SK-N-SH treated with all-trans-retinoic acid at 6 μM for 48 hours (cell line): Measurements from ENCODE around the gene GOLGA8Q.
A peak's percentile ranks its signal among the peaks of the same experiment; 100 is the strongest.
"Not testable (repeated sequence)": the region's sequence is repeated elsewhere in the genome, so short reads cannot be mapped to it uniquely, and the experiment has no call there.

Experiments used
- ATAC-seq: fragments of 200-7000 bp; cut with Tn5 transposase; 3 replicates; pipeline ENCODE4 v1.9.1; 2020; ENCODE audit warnings: mild to moderate bottlenecking, moderate library complexity

Gene GOLGA8Q, protein sequence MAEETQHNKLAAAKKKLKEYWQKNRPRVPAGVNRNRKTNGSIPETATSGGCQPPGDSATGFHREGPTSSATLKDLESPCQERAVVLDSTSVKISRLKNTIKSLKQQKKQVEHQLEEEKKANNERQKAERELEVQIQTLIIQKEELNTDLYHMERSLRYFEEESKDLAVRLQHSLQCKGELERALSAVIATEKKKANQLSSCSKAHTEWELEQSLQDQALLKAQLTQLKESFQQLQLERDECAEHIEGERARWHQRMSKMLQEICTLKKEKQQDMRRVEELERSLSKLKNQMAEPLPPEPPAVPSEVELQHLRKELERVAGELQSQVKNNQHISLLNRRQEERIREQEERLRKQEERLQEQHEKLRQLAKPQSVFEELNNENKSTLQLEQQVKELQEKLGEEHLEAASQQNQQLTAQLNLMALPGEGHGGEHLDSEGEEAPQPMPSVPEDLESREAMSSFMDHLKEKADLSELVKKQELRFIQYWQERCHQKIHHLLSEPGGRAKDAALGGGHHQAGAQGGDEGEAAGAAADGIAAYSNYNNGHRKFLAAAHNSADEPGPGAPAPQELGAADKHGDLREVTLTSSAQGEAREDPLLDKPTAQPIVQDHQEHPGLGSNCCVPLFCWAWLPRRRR

DNA sequence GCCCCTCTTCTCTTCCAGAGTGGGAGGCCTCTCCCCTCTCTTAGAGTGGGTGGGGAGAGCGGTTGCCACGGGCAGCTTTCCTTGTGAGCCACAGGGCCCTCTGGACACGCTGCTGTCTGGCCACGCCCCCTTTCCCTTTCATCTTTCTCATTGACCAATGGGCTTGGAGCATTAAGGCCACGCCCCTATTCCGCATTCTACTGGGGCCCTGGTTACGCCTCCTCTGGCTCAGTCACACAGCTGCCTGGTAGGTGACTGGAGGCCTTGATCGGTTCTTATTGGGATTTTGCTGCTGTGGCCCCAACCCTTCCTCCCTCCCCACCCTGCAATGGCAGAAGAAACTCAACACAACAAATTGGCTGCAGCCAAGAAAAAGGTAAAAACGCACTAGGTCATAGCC, at the start of gene GOLGA8Q:
Gene GOLGA8Q, plus strand, starts transcription at position 301 of the 400 bp plus-strand sequence. Its CDS starts 28 bp downstream, at position 329.
- not testable (repeated sequence) for ATAC-seq

DNA sequence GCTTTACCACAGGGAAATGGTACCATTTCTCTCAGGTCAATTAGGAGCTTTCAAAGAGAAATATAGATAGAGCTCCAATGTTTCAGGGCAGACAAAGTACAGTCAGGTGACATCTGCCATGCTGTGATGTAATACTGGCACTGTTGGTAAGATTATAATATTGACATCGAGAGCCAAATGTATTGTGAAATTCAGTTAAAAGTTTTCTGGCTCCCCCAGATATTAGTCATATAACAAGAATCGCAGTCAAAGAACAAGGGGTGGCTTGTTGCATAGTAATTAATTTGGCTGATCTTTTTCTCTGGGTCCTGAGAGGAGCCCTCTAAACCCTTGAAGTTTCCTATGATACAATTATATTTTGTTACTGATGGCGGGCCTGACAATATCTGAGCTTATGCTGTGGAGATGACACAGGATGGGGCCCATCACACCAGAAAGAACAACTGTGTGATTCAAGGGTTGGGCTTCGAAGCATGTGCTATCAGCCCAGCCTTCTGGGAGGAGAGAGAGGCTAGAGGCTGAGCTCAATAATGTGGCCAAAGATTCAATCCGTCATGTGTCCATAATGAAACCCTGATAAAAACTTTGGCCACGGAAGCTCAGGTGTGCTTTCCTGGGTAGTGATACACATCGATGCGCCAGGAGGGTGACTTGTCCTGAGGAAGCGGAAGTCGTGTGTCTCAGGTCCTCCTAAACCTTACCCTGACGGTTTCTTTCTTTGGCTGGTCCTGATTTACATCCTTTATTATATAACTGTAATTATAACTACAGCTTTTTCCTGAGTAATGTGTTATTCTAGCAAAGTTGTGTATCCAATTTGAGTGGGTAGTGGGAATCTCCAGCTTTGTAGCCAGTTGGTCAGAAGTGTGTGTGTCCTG, 48.7 kb upstream of the GOLGA8Q start:
- ATAC-seq: not testable (repeated sequence)

DNA sequence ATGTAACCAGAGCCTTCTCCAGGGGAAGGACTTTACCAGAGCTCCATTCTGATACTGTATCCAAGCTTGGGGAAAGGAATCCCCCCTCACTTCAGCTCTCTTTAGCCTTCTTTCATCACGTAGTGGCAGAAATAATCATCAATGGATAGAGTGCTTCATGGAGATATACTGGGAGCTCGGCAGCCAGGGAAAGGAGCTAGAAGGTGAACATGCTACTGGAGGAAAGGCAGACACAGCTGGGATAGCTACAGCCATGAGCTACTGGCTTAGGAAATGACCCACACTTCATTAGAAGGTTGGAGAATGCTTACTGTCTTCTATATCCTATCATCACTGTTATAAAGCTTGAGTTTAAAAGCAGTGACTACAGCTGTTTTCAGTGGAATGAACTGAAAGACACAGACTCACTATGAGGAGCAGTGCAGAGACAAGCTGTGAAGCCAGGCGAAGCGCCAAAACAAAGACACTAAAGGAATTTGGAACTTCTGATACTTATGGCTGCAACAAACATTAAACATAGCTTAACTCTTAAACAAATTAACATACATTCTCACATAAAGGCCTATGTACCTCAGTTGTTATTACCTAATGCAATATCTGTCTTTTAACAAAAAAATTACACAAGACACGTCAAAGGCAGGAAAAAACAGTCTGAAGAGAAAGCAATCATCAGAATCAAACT, 47.5 kb upstream of the GOLGA8Q start:
- ATAC-seq: not testable (repeated sequence)

DNA sequence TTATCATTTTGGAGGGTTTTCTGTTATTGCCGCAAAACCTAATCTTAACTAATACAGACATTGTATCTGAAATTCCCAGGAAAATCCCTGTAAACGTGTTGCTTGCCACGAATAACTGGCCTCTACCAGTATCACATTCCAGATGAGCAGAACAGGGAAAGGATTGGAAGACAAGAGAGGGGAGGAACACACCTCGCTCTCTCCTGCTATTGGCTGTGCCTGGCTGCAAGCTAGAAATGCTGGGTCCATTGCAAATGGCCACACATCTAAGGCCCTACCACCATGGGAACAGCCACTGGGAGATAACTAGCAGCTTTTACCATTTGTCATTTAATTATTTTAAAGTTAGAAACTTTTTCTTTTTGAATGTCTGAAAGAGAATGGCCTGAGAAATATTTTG, 37.3 kb upstream of the GOLGA8Q start:
- ATAC-seq: not testable (repeated sequence)

DNA sequence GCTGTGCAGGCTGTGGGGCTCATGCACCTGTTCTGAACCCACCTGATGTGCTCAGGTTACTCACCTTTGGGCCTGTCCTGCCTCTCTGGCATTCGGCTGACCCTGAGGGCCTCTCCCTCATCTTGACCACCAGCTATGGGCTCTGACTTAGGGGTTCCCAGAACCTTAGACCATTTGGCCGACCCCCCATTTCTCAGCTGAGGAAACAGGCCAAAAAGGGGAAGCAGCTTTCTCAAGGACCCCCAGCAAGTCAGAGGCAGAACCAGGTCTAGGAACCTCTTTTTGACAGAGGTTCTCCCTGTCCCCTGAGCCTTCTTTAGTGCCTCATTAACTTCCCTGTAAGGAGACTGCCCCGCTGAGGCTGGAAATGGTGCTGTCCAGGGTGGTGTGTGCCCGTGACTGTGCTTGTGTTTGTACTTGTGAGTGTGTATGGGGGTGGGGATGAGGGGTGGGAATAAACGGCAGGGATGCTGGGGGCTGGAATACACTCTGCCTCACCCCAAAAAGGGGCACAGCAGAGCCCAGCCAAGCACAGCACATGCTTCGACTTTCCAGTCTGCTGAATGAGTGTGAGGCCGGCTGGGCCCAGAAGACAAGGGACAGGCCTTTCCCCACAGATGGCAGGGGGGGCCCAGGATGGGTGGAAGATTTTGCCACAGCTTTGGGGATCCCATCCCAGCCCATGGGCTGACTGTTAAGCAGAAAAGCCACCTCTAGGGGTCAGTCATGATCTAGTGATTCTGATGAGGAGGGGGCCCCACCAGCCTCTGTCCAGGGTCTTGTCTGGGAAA, 28.2 kb upstream of the GOLGA8Q start:
- ATAC-seq: not testable (repeated sequence)

DNA sequence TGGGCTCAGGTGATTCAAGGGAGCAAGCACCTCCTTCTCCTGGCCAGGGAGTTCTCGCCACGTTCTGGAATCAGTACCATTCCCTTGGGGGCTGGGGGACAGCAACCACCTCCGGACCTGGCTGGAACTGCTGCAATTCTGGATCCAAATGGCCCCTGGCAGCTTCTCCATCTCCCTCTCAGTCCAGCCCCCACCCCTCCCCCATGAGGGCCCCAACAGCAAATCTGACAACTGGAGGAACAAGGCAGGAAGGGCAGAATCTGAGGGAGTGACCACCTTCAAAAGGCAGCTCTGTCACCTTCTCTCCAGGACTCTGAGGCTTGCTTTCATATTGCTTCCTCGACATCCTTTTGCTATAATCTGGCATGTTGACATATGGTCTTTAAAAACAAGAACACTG, 25.9 kb upstream of the GOLGA8Q start:
- ATAC-seq: not testable (repeated sequence)

DNA sequence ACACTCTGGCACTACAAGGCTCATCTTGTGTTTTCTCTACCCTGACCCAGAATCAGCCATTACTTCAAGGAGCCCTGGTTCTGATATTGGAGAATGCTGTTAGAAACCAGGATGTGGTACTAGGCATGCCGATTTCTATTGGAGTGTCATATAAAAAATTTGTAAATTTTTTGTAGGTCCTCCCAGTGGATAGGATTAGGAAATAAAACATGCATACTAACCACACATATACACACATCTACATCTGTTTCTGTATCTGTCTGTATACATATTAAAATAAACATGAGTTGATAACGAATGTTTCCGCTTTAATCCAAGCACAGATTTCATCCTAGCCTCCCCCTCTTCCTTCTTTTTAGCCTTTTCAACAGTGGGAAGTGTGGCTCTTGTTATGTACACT, 22.8 kb upstream of the GOLGA8Q start:
- ATAC-seq: not testable (repeated sequence)

DNA sequence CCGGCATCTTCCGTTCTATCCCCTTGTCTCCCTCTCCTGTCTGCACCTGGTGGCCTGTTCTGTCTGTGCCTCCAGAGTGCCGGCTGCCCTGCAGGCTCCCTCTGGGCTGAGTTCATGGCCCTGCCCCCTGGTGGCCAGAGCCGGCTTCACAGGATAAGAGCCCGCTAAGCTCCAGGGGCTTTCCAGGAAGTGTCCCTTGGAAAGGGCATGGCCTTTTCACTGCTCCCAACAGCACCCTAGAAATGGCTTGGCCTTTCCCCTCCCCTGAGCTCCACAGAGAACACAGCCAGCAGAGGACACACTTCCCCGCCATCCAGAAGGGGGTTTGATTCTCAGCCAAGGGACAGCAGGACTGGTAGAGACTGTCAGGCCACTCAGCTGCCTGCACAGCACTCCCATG, 15.1 kb downstream of the GOLGA8Q start:
- ATAC-seq: peak; percentile 62; the same call in 2 of the 3 replicates

DNA sequence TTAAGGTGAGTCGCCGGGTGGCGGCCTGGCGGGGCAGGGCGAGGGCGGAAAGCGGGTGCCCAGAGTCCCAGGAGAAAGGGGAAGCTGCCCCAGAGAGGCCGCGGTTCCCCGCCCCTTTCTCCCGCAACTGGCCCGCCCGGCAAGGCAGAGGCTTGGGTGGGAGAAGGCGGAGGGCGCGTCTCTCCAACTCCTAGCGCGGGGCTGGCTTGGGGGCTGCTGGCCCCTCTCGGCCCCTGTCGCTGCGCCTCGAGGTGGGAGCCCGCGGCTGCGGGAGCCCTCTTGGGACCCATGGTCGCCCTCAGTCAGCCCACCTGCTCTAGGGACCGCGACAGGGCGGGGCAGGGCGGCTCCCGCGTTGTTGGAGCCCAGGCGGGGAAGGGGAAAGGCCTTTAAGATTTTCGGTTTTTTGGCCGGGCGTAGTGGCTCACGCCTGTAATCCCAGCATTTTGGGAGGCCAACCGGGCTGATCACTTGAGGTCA, 21.2 kb downstream of the GOLGA8Q start:
- ATAC-seq: peak; percentile 92

DNA sequence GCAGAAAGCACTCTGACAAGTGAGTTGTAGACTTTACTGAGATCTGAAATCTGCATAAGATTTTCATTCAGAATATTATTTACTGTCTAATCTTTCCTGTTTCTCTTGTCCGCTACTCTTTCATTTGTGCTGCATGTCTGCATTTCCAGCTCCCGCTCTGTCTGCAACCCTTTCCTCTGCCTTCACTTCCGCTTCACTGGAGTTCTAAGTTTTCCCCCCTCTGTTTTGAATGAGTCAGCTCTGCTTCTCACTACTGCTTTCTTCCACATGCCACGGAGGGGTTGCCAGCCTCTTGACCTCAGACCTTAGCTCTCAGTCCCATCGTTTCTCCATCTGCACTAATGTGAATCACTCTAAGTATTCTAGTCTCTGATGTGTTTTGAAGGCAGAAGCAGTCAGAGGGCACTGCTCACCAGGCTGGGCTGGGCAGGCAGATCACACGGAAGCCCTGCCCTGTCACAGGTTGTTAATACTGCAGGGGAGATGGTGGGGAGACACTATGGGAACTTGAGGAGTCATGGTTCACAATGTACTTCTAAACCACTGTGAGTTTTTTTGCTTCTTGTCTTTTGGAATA, 27.6 kb downstream of the GOLGA8Q start:
- peak; percentile 37; the same call in 1 of the 3 replicates for ATAC-seq

DNA sequence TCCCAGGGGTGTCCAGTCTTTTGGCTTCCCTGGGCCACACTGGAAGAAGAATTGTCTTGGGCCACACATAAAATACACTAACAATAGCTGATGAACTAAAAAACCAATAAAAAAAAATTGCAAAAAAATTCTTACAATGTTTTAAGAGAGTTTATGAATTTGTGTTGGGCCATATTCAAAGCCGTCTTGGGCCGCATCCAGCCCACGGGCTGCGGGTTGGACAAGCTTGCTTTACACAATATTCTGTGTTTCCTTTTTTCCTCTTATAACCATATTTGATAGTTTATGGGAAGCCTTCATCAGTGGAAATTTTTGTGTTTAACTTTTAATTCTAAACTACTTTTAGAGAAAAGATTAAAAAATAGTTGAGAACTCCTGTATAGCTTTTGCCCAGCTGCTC, 28.9 kb downstream of the GOLGA8Q start:
- not testable (repeated sequence) for ATAC-seq

DNA sequence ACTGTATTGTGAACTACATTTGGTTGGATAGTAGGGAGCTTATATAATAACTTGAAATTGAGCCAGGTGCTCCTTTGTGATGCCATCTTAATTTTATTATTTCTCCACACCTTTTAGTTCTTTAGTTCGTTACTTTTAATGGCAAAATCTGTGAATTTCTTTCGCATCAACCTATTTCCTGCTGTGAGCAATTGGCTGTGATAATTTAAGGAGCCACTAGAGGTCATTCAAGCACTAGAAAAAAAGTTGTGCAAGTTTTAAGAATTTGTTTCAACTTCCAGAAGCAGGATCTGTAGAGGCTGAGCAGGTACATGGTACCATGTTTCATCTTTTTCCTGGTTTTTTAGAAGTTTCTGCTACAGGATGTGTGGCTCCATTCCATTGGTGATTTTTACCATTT, 47.1 kb downstream of the GOLGA8Q start:
- ATAC-seq: not testable (repeated sequence)

DNA sequence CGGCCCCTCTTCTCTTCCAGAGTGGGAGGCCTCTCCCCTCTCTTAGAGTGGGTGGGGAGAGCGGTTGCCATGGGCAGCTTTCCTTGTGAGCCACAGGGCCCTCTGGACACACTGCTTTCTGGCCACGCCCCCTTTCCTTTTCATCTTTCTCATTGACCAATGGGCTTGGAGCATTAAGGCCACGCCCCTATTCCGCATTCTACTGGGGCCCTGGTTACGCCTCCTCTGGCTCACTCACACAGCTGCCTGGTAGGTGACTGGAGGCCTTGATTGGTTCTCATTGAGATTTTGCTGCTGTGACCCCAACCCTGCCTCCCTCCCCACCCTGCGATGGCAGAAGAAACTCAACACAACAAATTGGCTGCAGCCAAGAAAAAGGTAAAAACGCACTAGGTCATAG, 51.9 kb downstream of the GOLGA8Q start, which contains the start of gene GOLGA8H:
Gene GOLGA8H, plus strand, starts transcription at position 233 of the 400 bp plus-strand sequence. Its CDS starts 98 bp downstream, at position 331.
- not testable (repeated sequence) for ATAC-seq
